ENCODE data around the gene CNPY3. TPM values are rescaled to one million over a fixed set of nuclear protein-coding genes. Genes with fewer than 3 reads are reported as not detected.
"Not testable (repeated sequence)": the region's sequence is repeated elsewhere in the genome, so short reads cannot be mapped to it uniquely, and the experiment has no call there.

Gene CNPY3
- polyA plus RNA-seq, 1 experiment, result 50.6 TPM

DNA sequence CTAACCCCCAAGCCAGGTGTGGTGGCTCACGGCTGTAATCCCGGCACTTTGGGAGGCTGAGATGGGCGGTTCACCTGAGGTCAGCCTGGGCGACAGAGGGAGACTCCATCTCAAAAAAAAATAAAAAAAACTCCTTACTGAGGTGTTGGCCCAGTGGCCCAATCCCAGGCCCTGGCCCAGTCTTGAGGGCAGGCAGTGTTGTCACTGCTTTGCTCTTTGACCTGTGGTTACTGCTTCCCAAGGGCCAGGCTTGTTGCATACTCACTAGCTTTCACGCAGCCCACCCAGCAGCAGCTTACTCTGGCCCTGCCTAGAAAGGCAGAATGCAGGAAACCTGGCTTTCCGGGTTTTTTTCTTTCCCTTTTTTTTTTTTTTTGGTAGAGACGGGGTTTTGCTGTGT lies 13.2 kb downstream of the CNPY3 start:
- TF ChIP-seq, protein P1, sequence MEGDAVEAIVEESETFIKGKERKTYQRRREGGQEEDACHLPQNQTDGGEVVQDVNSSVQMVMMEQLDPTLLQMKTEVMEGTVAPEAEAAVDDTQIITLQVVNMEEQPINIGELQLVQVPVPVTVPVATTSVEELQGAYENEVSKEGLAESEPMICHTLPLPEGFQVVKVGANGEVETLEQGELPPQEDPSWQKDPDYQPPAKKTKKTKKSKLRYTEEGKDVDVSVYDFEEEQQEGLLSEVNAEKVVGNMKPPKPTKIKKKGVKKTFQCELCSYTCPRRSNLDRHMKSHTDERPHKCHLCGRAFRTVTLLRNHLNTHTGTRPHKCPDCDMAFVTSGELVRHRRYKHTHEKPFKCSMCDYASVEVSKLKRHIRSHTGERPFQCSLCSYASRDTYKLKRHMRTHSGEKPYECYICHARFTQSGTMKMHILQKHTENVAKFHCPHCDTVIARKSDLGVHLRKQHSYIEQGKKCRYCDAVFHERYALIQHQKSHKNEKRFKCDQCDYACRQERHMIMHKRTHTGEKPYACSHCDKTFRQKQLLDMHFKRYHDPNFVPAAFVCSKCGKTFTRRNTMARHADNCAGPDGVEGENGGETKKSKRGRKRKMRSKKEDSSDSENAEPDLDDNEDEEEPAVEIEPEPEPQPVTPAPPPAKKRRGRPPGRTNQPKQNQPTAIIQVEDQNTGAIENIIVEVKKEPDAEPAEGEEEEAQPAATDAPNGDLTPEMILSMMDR (IDR thresholded peaks at IDR 0.05; ENCODE audit: insufficient read depth, low read depth, low read length), result no peak
- H3K27me3 ChIP-seq (ENCODE audit: control insufficient read depth, insufficient read depth, low read length), result no peaks in the 10 kb centered on the region
- no peak overlapping the region for H3K4me3 ChIP-seq (ENCODE audit: low read depth, low read length)
- POLR2A ChIA-PET, result no interaction called here
- CTCF ChIA-PET, result no interaction called here
- peaks cover 10% of the 10 kb centered on the region for H3K36me3 ChIP-seq (ENCODE audit: control insufficient read depth, insufficient read depth, low read length)
- DNase-seq (ENCODE audit: low read depth), result no peak

DNA sequence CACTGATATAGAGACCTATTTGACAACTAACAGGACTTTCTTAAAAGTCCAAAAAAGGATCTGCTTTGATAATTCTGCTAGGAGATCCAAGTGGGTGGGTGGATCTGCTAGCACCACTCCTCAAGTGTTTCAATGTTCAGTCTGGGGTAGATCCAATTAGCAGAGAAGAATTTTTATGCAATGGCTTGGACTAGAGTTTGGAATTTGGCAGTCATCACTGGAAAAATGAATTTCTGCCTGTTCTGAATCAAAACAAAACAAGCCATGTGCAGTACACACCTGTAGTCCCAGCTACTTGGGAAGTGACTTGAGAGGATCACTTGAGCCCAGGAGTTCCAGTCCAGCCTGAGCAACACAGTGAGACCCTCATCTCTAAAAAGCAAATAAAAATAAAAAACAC lies 18.7 kb downstream of the CNPY3 start:
- TF ChIP-seq, protein P1 (IDR thresholded peaks at IDR 0.05; ENCODE audit: insufficient read depth, low read depth, low read length), result no peak
- ChIA-PET POLR2A (no interaction called here), CTCF (no interaction called here)
- no peaks in the 10 kb centered on the region for H3K36me3 ChIP-seq (ENCODE audit: control insufficient read depth, insufficient read depth, low read length)
- H3K27me3 ChIP-seq (ENCODE audit: control insufficient read depth, insufficient read depth, low read length), result no peaks in the 10 kb centered on the region
- no peak for DNase-seq (ENCODE audit: low read depth)
- no peak overlapping the region for H3K4me3 ChIP-seq (ENCODE audit: low read depth, low read length)

DNA sequence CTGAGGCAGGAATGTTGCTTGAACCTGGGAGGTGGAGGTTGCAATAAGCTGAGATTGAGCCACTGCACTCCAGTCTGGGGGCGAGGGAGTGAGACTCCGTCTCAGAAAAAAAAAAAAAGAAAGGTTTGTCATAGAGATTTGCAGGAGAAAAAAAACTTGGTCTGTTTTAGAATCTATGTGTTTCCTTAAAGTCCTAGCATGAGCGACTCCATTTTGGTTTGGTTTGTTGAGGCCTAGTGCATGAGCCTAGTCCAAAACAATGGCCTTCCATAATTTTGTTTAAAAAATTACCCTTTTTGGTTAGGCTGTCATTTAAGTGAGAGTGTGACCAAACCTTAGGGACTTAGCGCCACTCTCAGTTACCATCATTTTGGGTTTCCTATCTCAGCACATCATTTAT lies 23.1 kb downstream of the CNPY3 start:
- ChIA-PET CTCF (interaction anchor here (1.0 kb wide), 1 partner anchor 12 kb away, joined by 3 read pairs; no protein-coding TSS in a partner anchor), POLR2A (no interaction called here)
- TF ChIP-seq, protein P1 (IDR thresholded peaks at IDR 0.05; ENCODE audit: insufficient read depth, low read depth, low read length), result no peak
- H3K27me3 ChIP-seq (ENCODE audit: control insufficient read depth, insufficient read depth, low read length), result no peaks in the 10 kb centered on the region
- no peaks in the 10 kb centered on the region for H3K36me3 ChIP-seq (ENCODE audit: control insufficient read depth, insufficient read depth, low read length)
- no peak for DNase-seq (ENCODE audit: low read depth)
- H3K4me3 ChIP-seq (ENCODE audit: low read depth, low read length), result no peak overlapping the region

DNA sequence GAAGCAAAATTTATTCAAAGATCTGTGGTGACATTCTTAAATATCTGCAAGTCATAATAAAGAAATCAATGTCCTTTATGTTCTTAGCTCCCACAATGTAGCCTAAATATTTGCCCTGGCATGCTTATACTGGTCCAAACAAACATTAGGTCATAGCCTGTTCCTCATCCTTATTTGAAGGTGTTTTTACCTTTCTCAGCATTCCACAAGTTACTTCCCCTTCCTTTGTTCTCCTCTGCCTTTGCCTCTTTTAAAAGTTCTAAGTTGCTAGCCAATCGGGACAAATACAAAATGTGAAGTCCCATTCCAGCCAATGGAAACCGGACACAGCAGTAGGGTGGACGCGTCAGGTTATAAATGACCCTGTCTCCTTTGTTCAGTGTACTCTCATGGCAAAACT lies 25.1 kb downstream of the CNPY3 start:
- H3K27me3 ChIP-seq (ENCODE audit: control insufficient read depth, insufficient read depth, low read length); H3K36me3 ChIP-seq (ENCODE audit: control insufficient read depth, insufficient read depth, low read length); CTCF ChIA-PET; H3K4me3 ChIP-seq (ENCODE audit: low read depth, low read length); POLR2A ChIA-PET; DNase-seq (ENCODE audit: low read depth): not testable (repeated sequence)

DNA sequence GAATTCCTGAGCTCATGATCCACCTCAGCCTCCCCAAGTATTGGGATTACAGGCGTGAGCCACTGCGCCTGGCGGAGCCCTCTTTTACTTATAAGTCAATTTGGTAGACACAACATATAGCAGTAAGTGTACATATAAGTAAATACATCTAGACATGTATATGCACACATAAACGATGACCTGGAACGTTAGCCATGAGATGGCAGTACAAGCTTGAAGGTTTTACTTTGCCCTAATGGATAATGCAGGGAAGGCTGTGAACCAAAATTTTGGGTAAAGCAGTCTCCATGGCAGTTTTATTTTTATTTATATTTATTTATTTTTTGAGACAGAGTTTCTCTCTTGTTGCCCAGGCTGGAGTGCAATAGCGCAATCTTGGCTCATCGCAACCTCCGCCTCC lies 28.8 kb downstream of the CNPY3 start:
- TF ChIP-seq, protein P1 (IDR thresholded peaks at IDR 0.05; ENCODE audit: insufficient read depth, low read depth, low read length), result no peak
- no peaks in the 10 kb centered on the region for H3K27me3 ChIP-seq (ENCODE audit: control insufficient read depth, insufficient read depth, low read length)
- DNase-seq (ENCODE audit: low read depth), result no peak
- peaks cover 3% of the 10 kb centered on the region; the same call in 1 of the 2 replicates for H3K36me3 ChIP-seq (ENCODE audit: control insufficient read depth, insufficient read depth, low read length)
- CTCF ChIA-PET, result interaction anchor here (1.3 kb wide), 1 partner anchor 30 kb away, joined by 3 read pairs; no protein-coding TSS in a partner anchor
- no peak overlapping the region for H3K4me3 ChIP-seq (ENCODE audit: low read depth, low read length)
- POLR2A ChIA-PET, result interaction anchor here (0.7 kb wide), 1 partner anchor 100 kb away, joined by 3 read pairs; no protein-coding TSS in a partner anchor

DNA sequence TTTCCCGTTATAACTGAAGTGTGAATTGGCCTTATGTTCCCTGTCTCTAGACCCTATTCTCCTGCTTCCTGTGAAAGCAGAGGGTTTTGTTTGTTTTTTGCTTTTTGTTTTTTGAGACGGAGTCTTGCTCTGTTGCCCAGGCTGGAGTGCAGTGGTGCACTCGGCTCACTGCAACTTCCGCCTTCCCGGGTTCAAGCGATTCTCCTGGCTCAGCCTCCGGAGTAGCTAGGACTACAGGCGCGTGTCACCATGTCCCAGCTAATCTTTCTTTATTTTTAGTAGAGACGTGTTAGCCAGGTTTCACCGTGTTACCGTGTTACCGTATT lies 30.6 kb downstream of the CNPY3 start:
- no peak overlapping the region for H3K4me3 ChIP-seq (ENCODE audit: low read depth, low read length)
- ChIA-PET POLR2A (no interaction called here), CTCF (interaction anchor here (1.9 kb wide), 1 partner anchor 10 kb away, joined by 6 read pairs; no protein-coding TSS in a partner anchor)
- H3K27me3 ChIP-seq (ENCODE audit: control insufficient read depth, insufficient read depth, low read length), result no peaks in the 10 kb centered on the region
- peaks cover 6% of the 10 kb centered on the region for H3K36me3 ChIP-seq (ENCODE audit: control insufficient read depth, insufficient read depth, low read length)
- TF ChIP-seq, protein P1 (IDR thresholded peaks at IDR 0.05; ENCODE audit: insufficient read depth, low read depth, low read length), result no peak
- no peak for DNase-seq (ENCODE audit: low read depth)

Measured in BJ (cell line).